IMR-90 (cell line): ENCODE results near the gene ARV1. TPM values are rescaled to one million over a fixed set of nuclear protein-coding genes. Genes with fewer than 3 reads are reported as not detected.

ENCODE experiments used
- ATAC-seq: fragments of 200-7000 bp; cut with Tn5 transposase; 2 replicates; pipeline ENCODE4 v1.9.1; 2020; ENCODE audit warnings: low read depth, mild to moderate bottlenecking, moderate library complexity
- BruUV-seq: library from RNA; stranded (reverse); fragments of 400-500 nt; replicated peaks from 2 replicates; lab custom pipeline; 2021; lab: Mats Ljungman, UMichigan
- CTCF ChIA-PET: fragments of 300-600 bp; formaldehyde crosslinking; extraction: SDS; loops from one replicate; lab custom pipeline; 2021; ENCODE audit warnings: antibody characterized with exemption; lab: Yijun Ruan, JAX
- POLR2A ChIA-PET: fragments of 300-600 bp; sonication (Branson Sonifier 250); formaldehyde crosslinking; loops from one replicate; lab custom pipeline; 2022; ENCODE audit warnings: antibody characterized with exemption; ENCODE audit not compliant: unreplicated experiment; lab: Charles Lee
- DNase-seq: peaks from one replicate; pipeline ENCODE4 v3.0.0; 2013
- H2AFZ ChIP-seq: replicated peaks from 2 replicates; pipeline ENCODE3; 2013; ENCODE audit warnings: low read length, mild to moderate bottlenecking; ENCODE audit not compliant: poor library complexity
- H2AK5ac ChIP-seq: 2 replicates; pipeline ENCODE4 v1.6.1; 2013; ENCODE audit warnings: low read depth, low read length, inconsistent platforms
- H2AK9ac ChIP-seq: replicated peaks from 2 replicates; pipeline ENCODE3; 2013; ENCODE audit warnings: mild to moderate bottlenecking, low read depth, low read length, moderate library complexity; ENCODE audit not compliant: poor library complexity
- H2BK120ac ChIP-seq: 2 replicates; pipeline ENCODE4 v1.6.1; 2013; ENCODE audit warnings: low read depth, low read length, inconsistent platforms
- H2BK15ac ChIP-seq: 3 replicates; pipeline ENCODE4 v1.6.1; 2013; ENCODE audit warnings: low read depth, low read length, inconsistent platforms
- H2BK20ac ChIP-seq: 2 replicates; pipeline ENCODE4 v1.6.1; 2013; ENCODE audit warnings: low read depth, mild to moderate bottlenecking, inconsistent platforms, low read length, moderate library complexity
- H2BK5ac ChIP-seq: 2 replicates; pipeline ENCODE4 v1.6.1; 2013; ENCODE audit warnings: mild to moderate bottlenecking, low read depth, low read length, inconsistent platforms; ENCODE audit not compliant: poor library complexity, severe bottlenecking
- H3K14ac ChIP-seq: replicated peaks from 2 replicates; pipeline ENCODE4 v1.6.1; 2013; ENCODE audit warnings: low read depth, low read length, inconsistent platforms
- H3K18ac ChIP-seq: 2 replicates; pipeline ENCODE4 v1.6.1; 2013; ENCODE audit warnings: low read depth, low read length, control low read depth
- H3K23ac ChIP-seq: 2 replicates; pipeline ENCODE4 v1.6.1; 2013; ENCODE audit warnings: low read depth, low read length, inconsistent platforms
- H3K27ac ChIP-seq: 2 replicates; pipeline ENCODE4 v1.5.1; 2013; ENCODE audit warnings: mild to moderate bottlenecking, control low read depth, low read length; ENCODE audit not compliant: insufficient read depth
- H3K27me3 ChIP-seq: 2 replicates; pipeline ENCODE4 v1.6.1; 2013; ENCODE audit warnings: low read length; ENCODE audit not compliant: control insufficient read depth, insufficient read depth
- H3K36me3 ChIP-seq: 2 replicates; pipeline ENCODE4 v1.6.1; 2013; ENCODE audit warnings: low read length, mixed read lengths; ENCODE audit not compliant: control insufficient read depth, insufficient read depth
- H3K4ac ChIP-seq: 2 replicates; pipeline ENCODE4 v1.6.1; 2013; ENCODE audit warnings: low read depth, low read length, inconsistent platforms
- H3K4me1 ChIP-seq: 2 replicates; pipeline ENCODE4 v1.6.1; 2013; ENCODE audit warnings: low read length, mixed read lengths; ENCODE audit not compliant: control insufficient read depth, insufficient read depth
- H3K4me2 ChIP-seq: 2 replicates; pipeline ENCODE4 v1.6.1; 2013; ENCODE audit warnings: low read depth, mild to moderate bottlenecking, control low read depth, low read length, moderate library complexity
- H3K4me3 ChIP-seq: 2 replicates; pipeline ENCODE4 v1.5.1; 2013; ENCODE audit warnings: low read depth, mild to moderate bottlenecking, control low read depth, low read length, moderate library complexity; ENCODE audit not compliant: insufficient read depth
- H3K56ac ChIP-seq: 2 replicates; pipeline ENCODE4 v1.6.1; 2013; ENCODE audit warnings: low read length, inconsistent platforms; ENCODE audit not compliant: insufficient read depth; ENCODE audit errors: extremely low read depth
- H3K79me1 ChIP-seq, 2 experiments: 2 replicates each; pipeline ENCODE4 v1.6.1; 2013; ENCODE audit warnings: low read length in 2 of 2, inconsistent platforms in 1 of 2, low read depth in 1 of 2
- H3K9ac ChIP-seq: 2 replicates; pipeline ENCODE4 v1.6.1; 2013; ENCODE audit warnings: low read depth, low read length, control low read depth
- H3K9me1 ChIP-seq: 2 replicates; pipeline ENCODE4 v1.6.1; 2013; ENCODE audit warnings: low read length, inconsistent platforms; ENCODE audit not compliant: insufficient read depth
- H3K9me3 ChIP-seq: 2 replicates; pipeline ENCODE4 v1.6.1; 2013; ENCODE audit warnings: low read length; ENCODE audit not compliant: control insufficient read depth, insufficient read depth
- H4K20me1 ChIP-seq: 2 replicates; pipeline ENCODE4 v1.6.1; 2013; ENCODE audit warnings: low read length, inconsistent platforms; ENCODE audit not compliant: insufficient read depth
- H4K5ac ChIP-seq: 2 replicates; pipeline ENCODE4 v1.6.1; 2013; ENCODE audit warnings: mild to moderate bottlenecking, low read depth, low read length, control low read depth
- H4K8ac ChIP-seq, 2 experiments: 2 replicates each; pipeline ENCODE4 v1.6.1; 2013; ENCODE audit warnings: low read depth in 2 of 2, low read length in 2 of 2, control low read depth in 1 of 2, inconsistent platforms in 1 of 2
- H4K91ac ChIP-seq: 2 replicates; pipeline ENCODE4 v1.6.1; 2013; ENCODE audit warnings: low read depth, low read length, inconsistent platforms; ENCODE audit not compliant: insufficient read depth
- BHLHE40 ChIP-seq: fragments of 150-350 bp; IDR thresholded peaks from 2 replicates; pipeline ENCODE4 v1.6.1; 2016; ENCODE audit warnings: mild to moderate bottlenecking, low read depth, low read length
- CEBPB ChIP-seq: IDR thresholded peaks from 2 replicates; pipeline ENCODE4 v1.6.1; 2012; ENCODE audit warnings: low read depth, low read length, improper control_type of control experiment
- CHD1 ChIP-seq: IDR thresholded peaks from 2 replicates; pipeline ENCODE4 v1.6.1; 2012; ENCODE audit warnings: low read depth, low read length, improper control_type of control experiment
- FOS ChIP-seq: fragments of 150-350 bp; IDR thresholded peaks from 2 replicates; pipeline ENCODE4 v1.6.1; 2016; ENCODE audit warnings: low read depth, low read length
- MAFK ChIP-seq: IDR thresholded peaks from 2 replicates; pipeline ENCODE4 v1.6.1; 2012; ENCODE audit warnings: low read depth, low read length, improper control_type of control experiment
- MAZ ChIP-seq: IDR thresholded peaks from 2 replicates; pipeline ENCODE4 v1.6.1; 2012; ENCODE audit warnings: low read depth, mild to moderate bottlenecking, low read length, improper control_type of control experiment, moderate library complexity, borderline replicate concordance
- MXI1 ChIP-seq: IDR thresholded peaks from 2 replicates; pipeline ENCODE4 v1.6.1; 2012; ENCODE audit warnings: low read depth, mild to moderate bottlenecking, low read length, moderate library complexity, borderline replicate concordance
- NFE2L2 ChIP-seq: fragments of 150-350 bp; IDR thresholded peaks from 2 replicates; pipeline ENCODE4 v1.6.1; 2016; ENCODE audit warnings: low read depth, mild to moderate bottlenecking, low read length
- POLR2A ChIP-seq: IDR thresholded peaks from 2 replicates; pipeline ENCODE4 v1.6.1; 2012; ENCODE audit warnings: mild to moderate bottlenecking, low read depth, low read length
- RAD21 ChIP-seq: IDR thresholded peaks from 2 replicates; pipeline ENCODE4 v1.6.1; 2012; ENCODE audit warnings: low read length, improper control_type of control experiment
- RCOR1 ChIP-seq: IDR thresholded peaks from 2 replicates; pipeline ENCODE4 v1.6.1; 2012; ENCODE audit warnings: mild to moderate bottlenecking, low read length, improper control_type of control experiment; ENCODE audit not compliant: insufficient replicate concordance
- RFX5 ChIP-seq: IDR thresholded peaks from 2 replicates; pipeline ENCODE4 v1.8.0; 2012; ENCODE audit warnings: low read depth, mild to moderate bottlenecking, low read length, moderate library complexity
- SMC3 ChIP-seq: fragments of 150-350 bp; IDR thresholded peaks from 2 replicates; pipeline ENCODE4 v1.6.1; 2016; ENCODE audit warnings: low read depth, mild to moderate bottlenecking, antibody characterized with exemption, low read length, moderate library complexity
- WGBS, 2 experiments: methylation state at CpG; one replicate each; pipeline versions ENCODE4 v1.1.5 to v1.1.7; 2013; ENCODE audit warnings: missing lambda C conversion rate in 2 of 2; ENCODE audit not compliant: insufficient read length in 1 of 2; ENCODE audit errors: extremely low coverage in 2 of 2; 5-methylcytosine and 5-hydroxymethylcytosine counted together
- dilution Hi-C: fragments of 300-500 bp; cut with HindIII; formaldehyde crosslinking; loops from one replicate; pipeline ENCODE4 v1.14.3; 2018; ENCODE audit warnings: low sequenced_read_pairs; ENCODE audit not compliant: unreplicated experiment
- in situ Hi-C: fragments of 300-500 bp; cut with MboI; formaldehyde crosslinking; loops from 3 replicates; pipeline ENCODE4 v1.14.3; 2019; ENCODE audit warnings: low sequenced_read_pairs, inconsistent platforms, mixed read lengths
- intact Hi-C: fragments of 100-400 bp; cut with micrococcal nuclease; formaldehyde crosslinking; loops from 2 replicates; pipeline ENCODE4 v1.10.0; 2022
- polyA plus RNA-seq, 3 experiments: library from polyadenylated mRNA; depleted of rRNA; stranded (reverse); fragments of >200 nt; gene quantifications; 2 replicates each; pipeline ENCODE4 v1.2.3, GENCODE V29; 2012; ENCODE audit warnings: low replicate concordance in 1 of 3
- total RNA-seq: library from RNA; depleted of rRNA; stranded (reverse); fragments of >200 nt; gene quantifications from 2 replicates; pipeline ENCODE4 v1.2.3, GENCODE V29; 2012
- TF ChIP-seq, protein P1 (sequence below): fragments of 150-350 bp; IDR thresholded peaks from 2 replicates; pipeline ENCODE4 v1.6.1; 2016; ENCODE audit warnings: low read depth, mild to moderate bottlenecking, low read length, moderate library complexity, borderline replicate concordance
- TF ChIP-seq, protein P2 (sequence below): conservative IDR thresholded peaks from 2 replicates; pipeline ENCODE4 v1.5.1; 2012; ENCODE audit warnings: mild to moderate bottlenecking, low read depth, low read length, improper control_type of control experiment
- TF ChIP-seq, protein P3 (sequence below): fragments of 150-350 bp; IDR thresholded peaks from 2 replicates; pipeline ENCODE4 v1.6.1; 2017; ENCODE audit warnings: mild to moderate bottlenecking, antibody characterized with exemption, low read length, low read depth

ARV1 gene
- total and polyA plus RNA-seq, 2 of the 4 experiments (the other 2 are of a cell fraction): 19.0 to 22.9 TPM

DNA sequence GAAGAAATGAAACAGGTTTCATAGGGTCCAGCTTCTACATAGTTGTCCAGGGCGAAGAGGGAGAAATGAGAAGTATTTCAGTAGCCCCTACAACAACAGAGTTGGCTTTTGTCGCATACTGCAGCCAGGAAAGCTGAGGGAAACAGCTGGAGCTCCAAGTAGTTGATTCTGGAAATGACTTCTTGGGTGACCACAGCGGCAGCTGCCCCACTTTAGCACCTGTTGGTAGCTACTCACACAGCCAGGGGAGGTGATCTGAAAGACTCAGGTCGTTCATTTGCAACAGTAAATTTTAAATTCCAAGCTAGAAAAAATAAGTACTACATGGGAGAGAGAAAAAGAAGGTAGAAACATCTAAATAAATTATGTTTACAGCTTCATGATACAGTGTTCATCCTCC is 2.5 kb upstream of the ARV1 start:
- H2AK9ac ChIP-seq: no peak overlapping the region
- H3K9ac ChIP-seq: no peak overlapping the region
- peak overlapping the region; percentile 18; the same call in 1 of the 2 replicates for H3K23ac ChIP-seq
- H3K18ac ChIP-seq: no peak overlapping the region
- peaks cover 2% of the 10 kb centered on the region; the same call in 1 of the 2 replicates for H3K36me3 ChIP-seq
- no peak overlapping the region for H2AK5ac ChIP-seq
- H2BK20ac ChIP-seq: no peak overlapping the region
- POLR2A ChIA-PET: no interaction called here
- in situ Hi-C loops: no loop called here
- no peak overlapping the region for H4K8ac ChIP-seq
- TF ChIP-seq, protein P1, sequence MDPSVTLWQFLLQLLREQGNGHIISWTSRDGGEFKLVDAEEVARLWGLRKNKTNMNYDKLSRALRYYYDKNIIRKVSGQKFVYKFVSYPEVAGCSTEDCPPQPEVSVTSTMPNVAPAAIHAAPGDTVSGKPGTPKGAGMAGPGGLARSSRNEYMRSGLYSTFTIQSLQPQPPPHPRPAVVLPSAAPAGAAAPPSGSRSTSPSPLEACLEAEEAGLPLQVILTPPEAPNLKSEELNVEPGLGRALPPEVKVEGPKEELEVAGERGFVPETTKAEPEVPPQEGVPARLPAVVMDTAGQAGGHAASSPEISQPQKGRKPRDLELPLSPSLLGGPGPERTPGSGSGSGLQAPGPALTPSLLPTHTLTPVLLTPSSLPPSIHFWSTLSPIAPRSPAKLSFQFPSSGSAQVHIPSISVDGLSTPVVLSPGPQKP: no peak
- TF ChIP-seq FOS (no peak), SMC3 (no peak), MAZ (no peak), RFX5 (no peak), MAFK (no peak), RAD21 (no peak), POLR2A (no peak), CEBPB (no peak), BHLHE40 (no peak), RCOR1 (no peak), NFE2L2 (no peak), CHD1 (no peak), MXI1 (no peak)
- TF ChIP-seq, protein P2, sequence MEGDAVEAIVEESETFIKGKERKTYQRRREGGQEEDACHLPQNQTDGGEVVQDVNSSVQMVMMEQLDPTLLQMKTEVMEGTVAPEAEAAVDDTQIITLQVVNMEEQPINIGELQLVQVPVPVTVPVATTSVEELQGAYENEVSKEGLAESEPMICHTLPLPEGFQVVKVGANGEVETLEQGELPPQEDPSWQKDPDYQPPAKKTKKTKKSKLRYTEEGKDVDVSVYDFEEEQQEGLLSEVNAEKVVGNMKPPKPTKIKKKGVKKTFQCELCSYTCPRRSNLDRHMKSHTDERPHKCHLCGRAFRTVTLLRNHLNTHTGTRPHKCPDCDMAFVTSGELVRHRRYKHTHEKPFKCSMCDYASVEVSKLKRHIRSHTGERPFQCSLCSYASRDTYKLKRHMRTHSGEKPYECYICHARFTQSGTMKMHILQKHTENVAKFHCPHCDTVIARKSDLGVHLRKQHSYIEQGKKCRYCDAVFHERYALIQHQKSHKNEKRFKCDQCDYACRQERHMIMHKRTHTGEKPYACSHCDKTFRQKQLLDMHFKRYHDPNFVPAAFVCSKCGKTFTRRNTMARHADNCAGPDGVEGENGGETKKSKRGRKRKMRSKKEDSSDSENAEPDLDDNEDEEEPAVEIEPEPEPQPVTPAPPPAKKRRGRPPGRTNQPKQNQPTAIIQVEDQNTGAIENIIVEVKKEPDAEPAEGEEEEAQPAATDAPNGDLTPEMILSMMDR: no peak
- TF ChIP-seq, protein P3, sequence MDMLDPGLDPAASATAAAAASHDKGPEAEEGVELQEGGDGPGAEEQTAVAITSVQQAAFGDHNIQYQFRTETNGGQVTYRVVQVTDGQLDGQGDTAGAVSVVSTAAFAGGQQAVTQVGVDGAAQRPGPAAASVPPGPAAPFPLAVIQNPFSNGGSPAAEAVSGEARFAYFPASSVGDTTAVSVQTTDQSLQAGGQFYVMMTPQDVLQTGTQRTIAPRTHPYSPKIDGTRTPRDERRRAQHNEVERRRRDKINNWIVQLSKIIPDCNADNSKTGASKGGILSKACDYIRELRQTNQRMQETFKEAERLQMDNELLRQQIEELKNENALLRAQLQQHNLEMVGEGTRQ: no peak
- CTCF ChIA-PET: no interaction called here
- ATAC-seq (no peak), DNase-seq (no peak)
- peaks cover 2% of the 10 kb centered on the region; the same call in 1 of the 2 replicates for H3K9me1 ChIP-seq
- no peak overlapping the region for H3K56ac ChIP-seq
- no peak overlapping the region for H3K4ac ChIP-seq
- H3K9me3 ChIP-seq: no peaks in the 10 kb centered on the region
- H2BK15ac ChIP-seq: no peak overlapping the region
- H3K14ac ChIP-seq: no peak overlapping the region
- intact Hi-C loops: loop anchor here (5.0 kb wide), 1 partner anchor 39 kb away; no protein-coding TSS in a partner anchor
- H3K4me1 ChIP-seq: 0 out of 2 replicates have a peak, but pooled peaks cover 2% of the 10 kb centered on the region
- BruUV-seq: no TSS peak
- H4K20me1 ChIP-seq: no peaks in the 10 kb centered on the region
- H4K91ac ChIP-seq: no peak overlapping the region
- H3K27ac ChIP-seq: no peak overlapping the region
- H4K5ac ChIP-seq: no peak overlapping the region
- H3K4me3 ChIP-seq: no peak overlapping the region
- no peaks in the 10 kb centered on the region for H3K27me3 ChIP-seq
- H2AFZ ChIP-seq: no peak overlapping the region
- peaks cover 32 to 40% of the 10 kb centered on the region in 2 experiments for H3K79me1 ChIP-seq
- no peak overlapping the region for H2BK120ac ChIP-seq
- dilution Hi-C loops: no loop called here
- no peak overlapping the region for H2BK5ac ChIP-seq
- no CpG with 5 or more reads among the region's 4 CpGs for WGBS, 2 experiments
- H3K4me2 ChIP-seq: no peak overlapping the region
